ENCODE measurements around the gene ULBP1. TPM values are rescaled to one million over a fixed set of nuclear protein-coding genes. Genes with fewer than 3 reads are reported as not detected.

The ULBP1 gene
- total RNA-seq, 2 experiments from 2014 or later = 0.08 to 0.14 TPM

GRCh38 chr6:149978610-149979009, 14.9 kb downstream of the ULBP1 start:
- peaks cover 33 to 48% of the 10 kb centered on the region in 2 experiments for H3K27me3 ChIP-seq (ENCODE audit: control insufficient read depth in 1 of 2, insufficient read depth in 2 of 2, low read length in 2 of 2)
- no peaks in the 10 kb centered on the region for H3K36me3 Mint-ChIP-seq (ENCODE audit: low read depth)
- ChIA-PET CTCF (interaction anchor here (0.9 kb wide), 1 partner anchor 38 kb away, joined by 3 read pairs; no protein-coding TSS in a partner anchor), POLR2A (no interaction called here)
- H3K4me1 ChIP-seq (ENCODE audit: insufficient read depth, low read length) = peaks cover 3% of the 10 kb centered on the region
- no peak overlapping the region for H3K4me3 ChIP-seq (ENCODE audit: low read length)
- H3K27ac Mint-ChIP-seq = no peak overlapping the region
- DNase-seq (no peak), ATAC-seq (ENCODE audit: poor library complexity) (no peak)
- intact Hi-C loops (cut with DNase I, micrococcal nuclease) = no loop called here
- no peaks in the 10 kb centered on the region for H3K36me3 ChIP-seq (ENCODE audit: insufficient read depth, low read length)
- peaks cover 96% of the 10 kb centered on the region for H3K27me3 Mint-ChIP-seq
- H3K4me3 Mint-ChIP-seq = no peak overlapping the region
- H3K27ac ChIP-seq (ENCODE audit: low read depth in 1 of 2, low read length in 2 of 2) = no peak overlapping the region
- no peak for TF ChIP-seq CTCF (IDR thresholded peaks at IDR 0.05)
- H3K4me1 Mint-ChIP-seq (ENCODE audit: low read depth) = peaks cover 5% of the 10 kb centered on the region
- H3K9me3 Mint-ChIP-seq = no peaks in the 10 kb centered on the region
- H3K9me3 ChIP-seq (ENCODE audit: control insufficient read depth in 1 of 2, insufficient read depth in 1 of 2, low read length in 2 of 2) = no peaks in the 10 kb centered on the region

GRCh38 chr6:149979293-149979692, 15.6 kb downstream of the ULBP1 start:
- H3K9me3 ChIP-seq (ENCODE audit: control insufficient read depth in 1 of 2, insufficient read depth in 1 of 2, low read length in 2 of 2) = no peaks in the 10 kb centered on the region
- H3K27me3 ChIP-seq (ENCODE audit: control insufficient read depth in 1 of 2, insufficient read depth in 2 of 2, low read length in 2 of 2) = peaks cover 26 to 42% of the 10 kb centered on the region in 2 experiments
- no peaks in the 10 kb centered on the region for H3K36me3 ChIP-seq (ENCODE audit: insufficient read depth, low read length)
- POLR2A ChIA-PET = no interaction called here
- no peak for TF ChIP-seq CTCF (IDR thresholded peaks at IDR 0.05)
- H3K36me3 Mint-ChIP-seq (ENCODE audit: low read depth) = no peaks in the 10 kb centered on the region
- no peaks in the 10 kb centered on the region for H3K9me3 Mint-ChIP-seq
- intact Hi-C loops (cut with DNase I, micrococcal nuclease) = no loop called here
- CTCF ChIA-PET = no interaction called here
- H3K27ac Mint-ChIP-seq = no peak overlapping the region
- H3K27me3 Mint-ChIP-seq = peaks cover 90% of the 10 kb centered on the region
- peaks cover 5% of the 10 kb centered on the region for H3K4me1 Mint-ChIP-seq (ENCODE audit: low read depth)
- no peak overlapping the region for H3K4me3 Mint-ChIP-seq
- ATAC-seq (ENCODE audit: poor library complexity) = no peak
- DNase-seq = no peak
- peaks cover 3% of the 10 kb centered on the region for H3K4me1 ChIP-seq (ENCODE audit: insufficient read depth, low read length)
- H3K27ac ChIP-seq (ENCODE audit: low read depth in 1 of 2, low read length in 2 of 2) = no peak overlapping the region
- H3K4me3 ChIP-seq (ENCODE audit: low read length) = no peak overlapping the region

GRCh38 chr6:149983145-149983544, 19.4 kb downstream of the ULBP1 start:
- ChIA-PET CTCF (interaction anchor here (0.7 to 1.6 kb wide), 2 partner anchors 8 to 33 kb away, joined by 5 to 6 read pairs; no protein-coding TSS in a partner anchor), POLR2A (no interaction called here)
- Histone ChIP-seq H3K9me3 (ENCODE audit: control insufficient read depth in 1 of 2, insufficient read depth in 1 of 2, low read length in 2 of 2) (peaks cover 8 to 12% of the 10 kb centered on the region in 2 experiments), H3K4me1 (ENCODE audit: insufficient read depth, low read length) (peaks cover 3% of the 10 kb centered on the region), H3K36me3 (ENCODE audit: insufficient read depth, low read length) (no peaks in the 10 kb centered on the region), H3K27me3 (ENCODE audit: control insufficient read depth in 1 of 2, insufficient read depth in 2 of 2, low read length in 2 of 2) (peaks cover 56 to 62% of the 10 kb centered on the region in 2 experiments), H3K4me3 (ENCODE audit: low read length) (no peak overlapping the region), H3K27ac (ENCODE audit: low read depth in 1 of 2, low read length in 2 of 2) (no peak overlapping the region)
- intact Hi-C loops (cut with DNase I, micrococcal nuclease) = no loop called here
- H3K36me3 Mint-ChIP-seq (ENCODE audit: low read depth) = no peaks in the 10 kb centered on the region
- no peak for TF ChIP-seq CTCF (IDR thresholded peaks at IDR 0.05)
- peaks cover 5% of the 10 kb centered on the region for H3K4me1 Mint-ChIP-seq (ENCODE audit: low read depth)
- no peak overlapping the region for H3K4me3 Mint-ChIP-seq
- peaks cover 90% of the 10 kb centered on the region for H3K27me3 Mint-ChIP-seq
- H3K9me3 Mint-ChIP-seq = no peaks in the 10 kb centered on the region
- H3K27ac Mint-ChIP-seq = no peak overlapping the region
- no peak for ATAC-seq (ENCODE audit: poor library complexity)
- DNase-seq = no peak
